Sigmoid colon (tissue), 7 donors: ENCODE data around the gene CLDN6. TPM values are rescaled to one million over a fixed set of nuclear protein-coding genes. Genes with fewer than 3 reads are reported as not detected.

ENCODE experiments used
- DNase-seq: peaks from one replicate; pipeline ENCODE4 v3.0.0-alpha.2; 2019
- H3K27ac ChIP-seq, 4 donors: fragments of 200-600 bp; sonication (generic); one replicate each; pipeline ENCODE4 v1.5.1; 2016 to 2019; ENCODE audit warnings: mild to moderate bottlenecking in 1 of 4
- H3K27me3 ChIP-seq, 3 donors: fragments of 200-600 bp; sonication (generic); one replicate each; pipeline ENCODE4 v1.5.1; 2019; ENCODE audit warnings: mild to moderate bottlenecking in 1 of 3
- H3K36me3 ChIP-seq, 4 donors: fragments of 200-600 bp; sonication (generic); one replicate each; pipeline ENCODE4 v1.5.1; 2016 to 2019
- H3K4me1 ChIP-seq, 4 donors: fragments of 200-600 bp; sonication (generic); one replicate each; pipeline ENCODE4 v1.5.1; 2017 to 2019
- H3K4me3 ChIP-seq, 4 donors: fragments of 200-600 bp; sonication (generic); one replicate each; pipeline ENCODE4 v1.5.1; 2017 to 2019; ENCODE audit warnings: mild to moderate bottlenecking in 2 of 4, moderate library complexity in 1 of 4
- H3K9me3 ChIP-seq, 4 donors: fragments of 200-600 bp in 3 of 4; sonication (generic) in 3 of 4; one replicate each; pipeline versions ENCODE4 v1.5.1 to v1.6.1; 2013 to 2019
- EP300 ChIP-seq, 4 donors: sonication (generic); formaldehyde crosslinking; IDR thresholded peaks; one replicate each; pipeline ENCODE4 v1.6.1; 2017; ENCODE audit warnings: antibody characterized with exemption in 4 of 4
- POLR2A ChIP-seq, 2 donors: fragments of 450-650 bp; IDR thresholded peaks; one replicate each; pipeline ENCODE4 v1.6.1; 2016; ENCODE audit warnings: antibody characterized with exemption in 2 of 2, mild to moderate bottlenecking in 2 of 2, moderate library complexity in 2 of 2
- POLR2AphosphoS5 ChIP-seq, 4 donors: sonication (generic); formaldehyde crosslinking; IDR thresholded peaks; one replicate each; pipeline ENCODE4 v1.6.1; 2017; ENCODE audit warnings: antibody characterized with exemption in 4 of 4
- WGBS, 2 donors: extraction: QIAGEN DNeasy Blood & Tissue Kit; methylation state at CpG; one replicate each; pipeline ENCODE4 v1.1.7; 2013; 5-methylcytosine and 5-hydroxymethylcytosine counted together
- intact Hi-C: fragments of 100-400 bp; cut with DNase I; formaldehyde crosslinking; loops from one replicate; pipeline ENCODE4 v1.15.1; 2023
- polyA plus RNA-seq, 3 donors: library from polyadenylated mRNA; stranded (reverse); fragments of 200-250 nt; gene quantifications; one replicate each; pipeline ENCODE4 v1.2.3, GENCODE V29; 2013
- total RNA-seq, 4 donors: library from RNA; depleted of rRNA; stranded (reverse); fragments of >200 nt; gene quantifications; one replicate each; pipeline ENCODE4 v1.1.0, GENCODE V29; 2016
- TF ChIP-seq, protein P1 (sequence below), 4 experiments: fragments of 450-650 bp in 3 of 4; fragments of 200-600 bp in 1 of 4; IDR thresholded peaks; one replicate each; pipeline ENCODE4 v1.5.1; 2016 to 2019; ENCODE audit warnings: antibody characterized with exemption in 4 of 4, mild to moderate bottlenecking in 3 of 4, moderate library complexity in 2 of 4
- donor health status: healthy with polysubstance abuse.
- donor health status: Bipolar disorder and iron deficiency.
- donor health status: healthy.

The CLDN6 gene
- total and polyA plus RNA-seq, 7 donors = not detected

DNA sequence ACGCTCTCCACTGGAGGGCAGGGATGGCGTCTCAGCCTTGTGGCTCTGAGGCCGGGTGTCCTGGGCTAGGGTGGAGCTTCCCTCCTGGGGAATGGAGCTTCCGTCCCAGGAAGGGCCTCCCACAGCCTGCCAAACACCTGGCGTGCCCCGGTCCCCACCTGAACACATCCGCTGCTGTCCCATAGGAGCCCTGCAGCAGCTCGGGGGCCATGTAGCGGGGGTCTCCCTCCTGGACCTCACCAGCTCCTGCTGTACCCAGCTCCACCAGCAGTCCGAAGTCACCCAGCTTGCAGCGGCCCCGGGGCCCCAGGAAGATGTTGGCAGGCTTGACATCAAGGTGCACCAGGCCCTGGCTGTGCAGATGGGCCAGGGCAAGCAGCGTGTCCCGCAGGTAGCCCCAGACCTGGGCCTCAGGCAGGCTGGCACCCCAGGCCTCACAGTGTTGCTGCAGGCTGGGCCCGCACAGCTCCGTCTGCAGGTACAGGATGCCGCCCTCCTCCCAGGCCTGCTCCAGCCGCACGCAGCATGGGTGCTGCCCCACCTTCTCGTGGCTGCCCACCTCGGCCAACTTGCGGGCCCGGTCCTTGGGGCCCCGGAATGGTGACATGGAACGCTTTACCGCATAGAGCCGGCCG lies 42.7 kb downstream of the CLDN6 start:
- H3K27me3 ChIP-seq = peaks cover 7 to 38% (median 13%) of the 10 kb centered on the region in 3 donors
- 94 to 95% methylated on average over 28 of the region's 28 CpGs for WGBS, 2 donors
- intact Hi-C loops = no loop called here
- peaks cover 0 to 12% (median 10%) of the 10 kb centered on the region in 4 donors for H3K4me1 ChIP-seq
- TF ChIP-seq POLR2A (IDR thresholded peaks at IDR 0.05) = no peak
- TF ChIP-seq, protein P1, sequence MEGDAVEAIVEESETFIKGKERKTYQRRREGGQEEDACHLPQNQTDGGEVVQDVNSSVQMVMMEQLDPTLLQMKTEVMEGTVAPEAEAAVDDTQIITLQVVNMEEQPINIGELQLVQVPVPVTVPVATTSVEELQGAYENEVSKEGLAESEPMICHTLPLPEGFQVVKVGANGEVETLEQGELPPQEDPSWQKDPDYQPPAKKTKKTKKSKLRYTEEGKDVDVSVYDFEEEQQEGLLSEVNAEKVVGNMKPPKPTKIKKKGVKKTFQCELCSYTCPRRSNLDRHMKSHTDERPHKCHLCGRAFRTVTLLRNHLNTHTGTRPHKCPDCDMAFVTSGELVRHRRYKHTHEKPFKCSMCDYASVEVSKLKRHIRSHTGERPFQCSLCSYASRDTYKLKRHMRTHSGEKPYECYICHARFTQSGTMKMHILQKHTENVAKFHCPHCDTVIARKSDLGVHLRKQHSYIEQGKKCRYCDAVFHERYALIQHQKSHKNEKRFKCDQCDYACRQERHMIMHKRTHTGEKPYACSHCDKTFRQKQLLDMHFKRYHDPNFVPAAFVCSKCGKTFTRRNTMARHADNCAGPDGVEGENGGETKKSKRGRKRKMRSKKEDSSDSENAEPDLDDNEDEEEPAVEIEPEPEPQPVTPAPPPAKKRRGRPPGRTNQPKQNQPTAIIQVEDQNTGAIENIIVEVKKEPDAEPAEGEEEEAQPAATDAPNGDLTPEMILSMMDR (IDR thresholded peaks at IDR 0.05) = no peak
- no peak for TF ChIP-seq POLR2AphosphoS5 (IDR thresholded peaks at IDR 0.05)
- no peak for TF ChIP-seq EP300 (IDR thresholded peaks at IDR 0.05)
- H3K27ac ChIP-seq = no peak overlapping the region
- H3K4me3 ChIP-seq = no peak overlapping the region
- no peaks in the 10 kb centered on the region for H3K9me3 ChIP-seq
- no peak for DNase-seq
- no peaks in the 10 kb centered on the region for H3K36me3 ChIP-seq

DNA sequence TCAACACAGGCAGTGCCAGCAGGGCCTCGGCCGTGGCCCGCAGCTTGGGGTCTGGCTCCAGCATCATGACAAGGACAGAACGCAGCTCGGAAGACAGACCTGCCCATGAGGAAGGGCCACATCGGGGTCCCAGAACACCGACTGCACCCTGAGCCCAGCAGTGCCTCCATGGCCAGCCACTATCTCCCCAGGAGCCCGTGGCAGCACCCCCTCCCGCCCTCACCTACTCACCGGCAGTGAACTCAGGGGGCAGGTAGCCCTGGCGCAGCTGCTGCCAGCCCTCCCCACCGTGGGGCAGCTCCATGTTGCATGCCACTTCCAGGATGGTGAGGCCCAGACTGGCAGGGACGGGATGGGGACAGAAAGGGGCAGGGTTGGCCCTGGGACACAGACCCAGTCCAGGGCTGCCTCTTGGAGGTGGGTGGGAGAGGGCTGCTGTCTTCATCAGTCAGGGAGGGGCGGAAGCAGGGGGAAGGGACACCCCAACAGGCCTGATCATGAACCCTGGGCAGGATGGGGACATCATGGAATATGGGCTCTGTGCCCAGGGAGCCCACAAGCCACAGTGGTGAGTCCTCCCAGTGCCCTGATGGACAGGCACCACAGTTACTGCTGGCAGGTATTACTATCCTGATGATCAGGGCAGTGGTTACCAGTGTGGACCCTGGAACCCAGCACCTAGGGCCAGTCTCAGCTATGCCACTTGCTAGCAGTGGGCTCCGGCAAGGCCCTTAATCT lies 43.5 kb downstream of the CLDN6 start:
- no peak for DNase-seq
- no peak for TF ChIP-seq POLR2AphosphoS5 (IDR thresholded peaks at IDR 0.05)
- Histone ChIP-seq H3K9me3 (no peaks in the 10 kb centered on the region), H3K4me3 (no peak overlapping the region), H3K27me3 (peaks cover 4 to 39% (median 16%) of the 10 kb centered on the region in 3 donors), H3K4me1 (peaks cover 0 to 13% (median 11%) of the 10 kb centered on the region in 4 donors), H3K27ac (no peak overlapping the region), H3K36me3 (no peaks in the 10 kb centered on the region)
- WGBS, 2 donors = 92 to 95% methylated on average over 15 of the region's 15 CpGs
- intact Hi-C loops = no loop called here

DNA sequence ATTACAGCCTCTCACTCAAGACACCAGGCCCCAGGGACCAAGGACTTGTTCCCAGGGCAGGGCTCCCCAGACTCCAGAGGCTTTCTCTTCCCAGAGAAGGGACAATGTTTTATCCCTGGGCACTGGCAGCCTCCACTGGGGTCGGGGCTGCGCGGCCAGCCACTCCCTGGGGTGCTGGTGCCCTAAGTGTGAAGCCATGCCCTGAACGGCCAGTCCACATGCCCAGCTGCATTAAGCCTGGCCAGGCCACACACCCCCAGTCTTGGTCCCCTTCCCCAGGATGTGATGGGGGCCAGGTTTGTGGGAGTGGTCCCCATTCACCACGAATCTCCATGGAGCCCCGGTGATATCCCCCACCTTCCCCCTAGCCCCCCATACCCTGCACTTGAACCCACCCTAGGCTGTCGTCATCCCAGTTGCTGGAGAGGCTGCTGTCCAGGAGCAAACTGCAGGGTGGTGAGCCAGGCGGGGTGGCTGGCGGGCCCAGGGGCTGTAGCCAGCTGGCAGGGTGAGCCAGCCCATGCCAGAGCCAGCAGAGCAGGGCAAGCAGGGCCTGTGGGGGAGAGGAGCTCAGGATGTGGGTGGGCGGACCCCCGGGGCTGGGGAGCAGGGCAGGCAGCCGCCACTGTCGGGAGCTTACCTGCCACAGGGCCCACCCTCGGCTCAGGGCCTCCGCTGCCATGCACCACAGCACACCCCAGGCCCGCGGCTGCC lies 44.2 kb downstream of the CLDN6 start:
- Histone ChIP-seq H3K27ac (no peak overlapping the region), H3K36me3 (no peaks in the 10 kb centered on the region), H3K9me3 (no peaks in the 10 kb centered on the region), H3K4me3 (no peak overlapping the region), H3K27me3 (peaks cover 0 to 34% (median 13%) of the 10 kb centered on the region in 3 donors), H3K4me1 (peaks cover 0 to 17% (median 15%) of the 10 kb centered on the region in 4 donors)
- TF ChIP-seq POLR2AphosphoS5 (IDR thresholded peaks at IDR 0.05) (no peak), EP300 (IDR thresholded peaks at IDR 0.05) (no peak), POLR2A (IDR thresholded peaks at IDR 0.05) (no peak)
- TF ChIP-seq, protein P1 (IDR thresholded peaks at IDR 0.05) = no peak
- 85 to 87% methylated on average over 17 of the region's 17 CpGs for WGBS, 2 donors
- intact Hi-C loops = no loop called here
- no peak for DNase-seq

DNA sequence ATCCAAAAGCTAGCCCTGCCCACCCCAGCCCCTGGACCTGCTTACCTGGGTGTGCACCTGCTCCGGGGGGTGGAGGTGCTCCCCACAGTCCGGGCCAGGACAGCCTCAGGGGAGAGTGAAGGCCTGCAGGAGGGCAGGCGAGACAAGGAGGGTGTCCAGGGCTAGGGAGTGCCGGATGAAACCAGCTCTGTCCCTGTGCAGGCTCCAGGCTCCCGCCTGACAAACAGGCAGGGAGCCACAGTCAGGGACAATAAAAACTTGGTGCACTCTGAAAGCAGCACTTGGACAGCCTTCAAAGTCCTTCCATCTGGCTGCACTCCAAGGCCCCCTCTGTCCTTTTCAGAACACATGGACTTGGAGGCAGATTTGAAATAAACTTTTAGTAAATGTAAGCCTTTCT lies 44.9 kb downstream of the CLDN6 start:
- H3K36me3 ChIP-seq = no peaks in the 10 kb centered on the region
- WGBS, 2 donors = 38 to 85% methylated on average over 5 of the region's 5 CpGs
- peaks cover 0 to 22% (median 21%) of the 10 kb centered on the region in 4 donors for H3K4me1 ChIP-seq
- DNase-seq = no peak
- intact Hi-C loops = no loop called here
- H3K27me3 ChIP-seq = peaks cover 2 to 34% (median 19%) of the 10 kb centered on the region in 3 donors
- H3K9me3 ChIP-seq = no peaks in the 10 kb centered on the region
- TF ChIP-seq EP300 (IDR thresholded peaks at IDR 0.05) (no peak), POLR2A (IDR thresholded peaks at IDR 0.05) (no peak), POLR2AphosphoS5 (IDR thresholded peaks at IDR 0.05) (no peak)
- TF ChIP-seq, protein P1 (IDR thresholded peaks at IDR 0.05) = no peak
- H3K4me3 ChIP-seq = no peak overlapping the region
- no peak overlapping the region for H3K27ac ChIP-seq
